WERI-Rb-1 (cell line): Measurements from ENCODE around the gene MCEE.

ENCODE experiments used
- DNase-seq: peaks from one replicate; pipeline ENCODE4 v3.0.0-alpha.2; 2020
- H3K27ac ChIP-seq: fragments of 250-450 bp; sonication (Bioruptor Pico); 2 replicates; pipeline ENCODE4 v1.5.1; 2020; ENCODE audit warnings: mild to moderate bottlenecking, moderate library complexity
- H3K27me3 ChIP-seq: fragments of 250-450 bp; sonication (Bioruptor Pico); 2 replicates; pipeline ENCODE4 v1.5.1; 2021; ENCODE audit warnings: mild to moderate bottlenecking, low read depth, moderate library complexity; ENCODE audit not compliant: insufficient read depth, severe bottlenecking
- H3K36me3 ChIP-seq: fragments of 250-450 bp; sonication (Bioruptor Pico); 2 replicates; pipeline ENCODE4 v1.5.1; 2020; ENCODE audit warnings: mild to moderate bottlenecking, moderate library complexity
- H3K4me3 ChIP-seq: 2 replicates; pipeline ENCODE4 v1.5.1; 2011; ENCODE audit warnings: low read depth, mild to moderate bottlenecking, control low read depth, low read length
- H3K9me3 ChIP-seq: fragments of 250-450 bp; sonication (Bioruptor Pico); 2 replicates; pipeline ENCODE4 v1.5.1; 2021; ENCODE audit warnings: mild to moderate bottlenecking, moderate library complexity; ENCODE audit not compliant: severe bottlenecking
- CTCF ChIP-seq: IDR thresholded peaks from 2 replicates; pipeline ENCODE4 v1.5.1; 2011; ENCODE audit warnings: low read depth, mild to moderate bottlenecking, control low read depth, inconsistent platforms, low read length

Gene MCEE

DNA sequence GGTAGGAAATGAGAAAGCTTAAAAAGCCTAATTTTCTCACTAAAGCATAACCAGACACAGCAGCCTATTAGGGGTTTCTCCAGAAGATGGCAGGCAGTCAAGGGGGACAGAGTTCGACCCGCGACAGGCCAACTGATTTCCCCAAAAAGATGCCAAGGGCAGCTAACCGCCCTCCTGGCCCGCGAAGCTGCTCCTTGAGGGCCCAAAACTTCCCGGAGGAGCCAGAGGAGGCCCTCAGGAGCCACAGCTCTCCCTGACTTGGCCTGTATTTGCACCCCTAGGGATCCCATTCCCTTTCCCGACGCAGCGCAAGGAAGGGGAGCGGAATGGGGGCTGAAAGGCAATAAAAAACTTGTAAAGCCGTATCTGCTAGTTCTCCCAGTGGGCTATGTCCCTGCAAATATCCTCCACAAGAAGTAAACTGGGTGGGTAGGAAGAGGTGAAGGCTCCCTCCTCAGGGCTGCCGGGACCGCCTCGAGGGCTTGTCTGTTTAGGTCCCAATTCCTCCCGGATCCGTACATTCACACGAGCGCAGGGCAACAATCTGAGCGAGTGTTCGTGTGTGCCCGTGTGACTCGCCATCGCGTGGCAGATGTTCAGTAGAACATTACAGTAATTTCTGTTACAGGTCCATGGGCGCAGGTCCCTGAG, 62.3 kb downstream of the MCEE start:
- TF ChIP-seq CTCF, result 0 out of 2 replicates have a peak, but pooled peaks have one; percentile 1
- Histone ChIP-seq H3K27me3 (no peaks in the 10 kb centered on the region), H3K4me3 (peak overlapping the region; percentile 59), H3K36me3 (peaks cover 21% of the 10 kb centered on the region), H3K27ac (peak overlapping the region; percentile 88), H3K9me3 (no peaks in the 10 kb centered on the region)
- DNase-seq, result peak; percentile 26

DNA sequence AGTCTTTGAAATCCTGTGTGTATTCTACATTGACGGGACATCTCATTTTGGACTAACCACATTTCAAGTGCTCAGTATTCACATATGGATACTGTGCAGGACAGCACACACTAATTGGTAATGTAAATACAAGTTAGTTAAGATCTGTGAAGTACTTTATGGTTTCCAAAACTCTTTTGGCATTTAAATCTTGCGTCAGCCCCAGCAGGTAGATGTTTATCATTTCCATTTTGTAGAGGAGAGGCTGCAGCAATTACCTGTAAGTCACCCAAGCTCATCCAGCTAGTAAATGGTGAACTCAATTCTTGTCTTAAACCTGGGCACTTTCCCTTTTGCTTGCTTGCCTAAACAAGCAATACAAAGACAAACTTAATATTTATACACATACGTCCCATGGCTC, 63.2 kb downstream of the MCEE start:
- Histone ChIP-seq H3K4me3 (no peak overlapping the region), H3K27ac (no peak overlapping the region)
- TF ChIP-seq CTCF, result no peak

GRCh38 chr2:71064754-71065621, 65.0 kb downstream of the MCEE start:
- no peaks in the 10 kb centered on the region for H3K9me3 ChIP-seq

More for the DNA sequence above, 63.2 kb downstream of the MCEE start:
- no peak for DNase-seq
- no peaks in the 10 kb centered on the region for H3K27me3 ChIP-seq
- no peaks in the 10 kb centered on the region for H3K9me3 ChIP-seq
- H3K36me3 ChIP-seq, result peaks cover 15% of the 10 kb centered on the region

DNA sequence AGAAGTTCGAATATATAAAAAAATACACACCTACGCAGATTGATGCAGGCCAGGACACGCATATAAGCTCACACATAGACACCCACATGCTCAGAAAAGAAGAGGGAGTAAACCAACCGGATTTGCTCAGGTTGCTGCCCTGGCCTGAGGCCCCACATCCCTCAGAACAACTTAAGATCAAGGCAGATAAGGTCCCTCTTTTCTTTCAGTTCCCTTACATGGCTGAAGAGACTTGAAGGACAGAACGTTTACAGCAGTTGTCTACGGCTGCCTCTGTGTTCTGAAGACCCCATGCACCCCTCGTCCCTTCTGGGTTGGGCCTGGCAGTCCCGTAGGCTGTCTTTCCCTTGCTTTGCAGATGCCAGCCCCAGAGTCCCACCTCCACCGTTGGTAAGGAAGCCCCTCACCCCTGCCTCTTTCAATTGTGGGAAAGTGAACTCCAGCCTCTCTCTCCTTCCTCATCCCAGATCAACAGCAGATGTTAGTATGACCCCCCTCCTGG, 65.9 kb downstream of the MCEE start:
- TF ChIP-seq CTCF, result no peak
- Histone ChIP-seq H3K9me3 (no peaks in the 10 kb centered on the region), H3K27me3 (no peaks in the 10 kb centered on the region), H3K27ac (no peak overlapping the region), H3K4me3 (no peak overlapping the region), H3K36me3 (peaks cover 2% of the 10 kb centered on the region; the same call in 1 of the 2 replicates)
- DNase-seq, result no peak

More at GRCh38 chr2:71064754-71065621, 65.0 kb downstream of the MCEE start:
- no peak overlapping the region for H3K4me3 ChIP-seq
- no peak for TF ChIP-seq CTCF
- H3K27me3 ChIP-seq, result no peaks in the 10 kb centered on the region
- no peak for DNase-seq
- no peak overlapping the region for H3K27ac ChIP-seq
- H3K36me3 ChIP-seq, result peaks cover 3% of the 10 kb centered on the region

DNA sequence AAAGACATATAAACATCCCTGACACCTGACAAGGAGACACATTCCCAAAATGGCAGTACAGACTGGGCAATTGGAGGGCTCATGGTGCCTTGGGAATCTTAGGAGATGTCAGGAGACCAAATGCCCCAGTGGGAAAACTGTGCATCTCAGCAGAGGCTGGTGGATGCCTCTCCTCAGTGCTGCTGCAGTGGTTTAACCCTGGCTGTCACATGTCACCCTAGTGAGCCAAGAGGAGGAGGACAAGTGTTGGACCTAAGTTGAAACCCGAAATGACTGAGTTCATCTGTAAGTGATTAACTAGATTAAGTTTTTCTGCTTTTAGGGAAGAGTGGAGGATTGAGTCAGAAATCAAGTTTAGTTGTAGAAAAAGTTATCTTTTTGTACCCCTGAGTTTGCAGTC, 66.8 kb downstream of the MCEE start:
- no peak for TF ChIP-seq CTCF
- DNase-seq, result no peak
- Histone ChIP-seq H3K4me3 (no peak overlapping the region), H3K27me3 (no peaks in the 10 kb centered on the region), H3K9me3 (no peaks in the 10 kb centered on the region), H3K36me3 (no peaks in the 10 kb centered on the region), H3K27ac (no peak overlapping the region)
